Measurements from ENCODE around the gene ACTL7B.
"Not testable (repeated sequence)": the region's sequence is repeated elsewhere in the genome, so short reads cannot be mapped to it uniquely, and the experiment has no call there.

Gene ACTL7B

GRCh38 chr9:108844856-108845255 is 10.9 kb downstream of the ACTL7B start:
- DNase-seq (ENCODE audit: low read depth in 2 of 2): no peak

- no peak for DNase-seq (ENCODE audit: low read depth in 2 of 2)
These were observed 11.4 kb downstream of the ACTL7B start for GRCh38 chr9:108844391-108844790.

GRCh38 chr9:108842610-108843295 is 13.0 kb downstream of the ACTL7B start:
- no peak for DNase-seq (ENCODE audit: low read depth in 2 of 2)

GRCh38 chr9:108839561-108839960 is 16.2 kb downstream of the ACTL7B start:
- DNase-seq (ENCODE audit: low read depth in 2 of 2): not testable (repeated sequence)

GRCh38 chr9:108838017-108838416 is 17.8 kb downstream of the ACTL7B start:
- DNase-seq (ENCODE audit: low read depth in 2 of 2): no peak

DNA sequence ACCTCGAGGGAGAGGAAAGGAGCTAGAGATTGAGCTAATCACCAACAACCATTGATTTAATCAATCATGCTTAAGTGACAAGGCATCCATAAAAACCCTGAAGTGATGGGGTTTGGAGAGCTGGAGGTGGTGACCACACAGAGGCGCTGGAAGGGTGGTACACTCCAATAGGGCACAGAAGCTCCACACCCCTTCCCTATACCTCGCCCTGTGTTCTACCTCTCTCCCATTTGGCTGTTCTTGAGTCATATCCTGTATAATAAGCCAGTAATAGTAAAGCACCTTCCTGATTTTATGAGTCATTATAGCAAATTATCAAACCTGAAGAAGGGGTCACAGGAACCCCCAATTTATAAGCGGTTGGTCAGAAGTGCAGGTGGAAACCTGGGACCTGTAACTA is 18.3 kb downstream of the ACTL7B start:
- no peak for DNase-seq (ENCODE audit: low read depth in 2 of 2)

DNA sequence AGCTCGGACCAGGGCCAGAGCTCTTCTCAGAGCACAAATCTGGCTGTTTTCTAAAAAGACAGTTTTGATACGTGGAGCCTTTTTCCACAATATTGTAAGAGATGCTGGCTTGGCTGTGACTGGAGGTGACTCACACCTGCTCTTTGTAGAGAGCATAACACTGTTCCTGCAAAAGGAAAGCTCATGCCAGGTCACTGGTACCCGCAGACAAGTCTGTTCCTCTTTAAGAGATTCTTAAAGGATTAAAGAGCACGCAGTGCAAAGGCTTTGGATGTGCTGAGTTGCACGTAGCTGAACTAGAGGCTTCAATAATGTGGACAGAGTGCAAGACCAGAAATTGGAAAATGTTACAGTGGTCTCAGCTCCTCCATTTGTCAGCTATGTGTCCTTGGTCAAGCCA is 19.0 kb downstream of the ACTL7B start:
- no peak for DNase-seq (ENCODE audit: low read depth in 2 of 2)

GRCh38 chr9:108836319-108836718 is 19.5 kb downstream of the ACTL7B start:
- DNase-seq (ENCODE audit: low read depth in 2 of 2): no peak

DNA sequence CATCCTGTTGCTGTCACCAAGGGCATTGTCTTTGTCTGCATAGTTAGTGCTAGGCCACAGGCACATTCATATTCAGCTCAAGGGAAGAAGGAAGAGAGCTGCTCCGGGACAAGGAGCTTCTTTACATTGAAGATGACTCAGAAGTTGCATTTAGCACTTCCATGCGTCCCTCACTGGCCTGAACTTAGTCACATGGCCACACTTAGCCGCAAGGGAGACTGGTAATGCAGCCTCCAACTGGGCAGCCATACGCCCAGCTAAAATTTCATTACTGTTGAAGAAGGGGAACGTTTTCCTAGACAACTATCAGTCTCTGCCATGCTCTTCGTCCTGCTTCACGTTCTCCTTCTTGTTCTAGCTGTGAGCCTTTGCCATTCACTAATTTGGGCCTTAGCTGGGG is 20.0 kb downstream of the ACTL7B start:
- DNase-seq (ENCODE audit: low read depth in 2 of 2): no peak

- no peak for DNase-seq (ENCODE audit: low read depth in 2 of 2)
These were observed 20.7 kb downstream of the ACTL7B start for GRCh38 chr9:108834959-108835665.

GRCh38 chr9:108832179-108832500 is 23.6 kb downstream of the ACTL7B start:
- no peak for DNase-seq (ENCODE audit: low read depth in 2 of 2)

DNA sequence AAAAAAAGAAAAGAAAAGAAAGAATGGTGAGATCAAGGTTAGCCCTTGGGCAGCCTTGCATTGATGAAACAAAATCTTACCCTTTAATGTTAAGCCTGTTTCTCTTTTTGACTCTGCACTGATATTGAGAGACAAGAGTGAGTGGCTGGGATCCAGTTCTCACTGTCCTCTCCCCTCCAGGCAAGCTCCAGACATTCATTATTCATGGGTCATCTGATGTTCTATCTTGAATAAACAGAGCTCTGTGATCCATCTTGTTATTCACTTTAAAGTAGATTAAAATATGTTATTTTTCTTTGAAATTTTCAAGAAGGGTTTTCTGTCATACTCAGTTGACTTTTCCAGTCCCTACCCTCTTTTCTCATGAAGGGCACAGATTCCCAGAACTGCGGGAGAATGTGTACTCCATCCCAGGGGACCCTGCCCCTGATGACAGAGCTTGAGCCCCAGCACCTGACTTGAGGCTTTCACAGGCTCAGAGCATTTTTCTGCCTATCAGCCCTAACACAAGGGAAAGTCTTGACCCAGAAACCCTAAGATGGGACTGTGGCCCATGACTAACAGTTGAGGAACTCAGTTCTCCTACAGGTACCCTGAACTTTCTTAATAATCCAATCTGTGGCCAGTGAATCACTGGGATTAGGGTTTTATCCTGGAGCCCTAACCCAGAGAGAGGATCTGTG is 24.1 kb downstream of the ACTL7B start:
- no peak for DNase-seq (ENCODE audit: low read depth in 2 of 2)

GRCh38 chr9:108830272-108830671 is 25.5 kb downstream of the ACTL7B start:
- no peak for DNase-seq (ENCODE audit: low read depth in 2 of 2)

GRCh38 chr9:108823829-108824228 is 32.0 kb downstream of the ACTL7B start:
- no peak for DNase-seq (ENCODE audit: low read depth in 2 of 2)

- DNase-seq (ENCODE audit: low read depth in 2 of 2): no peak
These were observed 39.7 kb downstream of the ACTL7B start for GRCh38 chr9:108816037-108816436.

DNA sequence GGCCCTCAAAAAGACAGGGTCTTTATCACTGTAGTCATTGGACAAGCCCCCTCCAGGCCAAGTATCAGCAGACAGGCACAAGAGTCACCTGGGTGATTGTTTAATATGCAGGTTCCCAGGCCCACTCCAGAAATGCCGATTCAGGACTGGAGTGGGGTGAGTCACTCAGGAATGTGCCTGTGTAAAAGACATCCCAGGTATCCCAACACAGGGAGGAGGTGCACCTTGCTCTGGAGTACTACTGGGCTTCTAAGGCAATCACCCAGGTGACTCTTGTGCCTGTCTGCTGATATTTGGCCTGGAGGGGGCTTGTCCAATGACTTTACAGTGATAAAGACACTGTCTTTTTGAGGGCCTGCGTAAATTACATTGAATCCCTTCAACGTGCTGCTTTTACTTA is 40.6 kb downstream of the ACTL7B start:
- no peak for DNase-seq (ENCODE audit: low read depth in 2 of 2)

DNA sequence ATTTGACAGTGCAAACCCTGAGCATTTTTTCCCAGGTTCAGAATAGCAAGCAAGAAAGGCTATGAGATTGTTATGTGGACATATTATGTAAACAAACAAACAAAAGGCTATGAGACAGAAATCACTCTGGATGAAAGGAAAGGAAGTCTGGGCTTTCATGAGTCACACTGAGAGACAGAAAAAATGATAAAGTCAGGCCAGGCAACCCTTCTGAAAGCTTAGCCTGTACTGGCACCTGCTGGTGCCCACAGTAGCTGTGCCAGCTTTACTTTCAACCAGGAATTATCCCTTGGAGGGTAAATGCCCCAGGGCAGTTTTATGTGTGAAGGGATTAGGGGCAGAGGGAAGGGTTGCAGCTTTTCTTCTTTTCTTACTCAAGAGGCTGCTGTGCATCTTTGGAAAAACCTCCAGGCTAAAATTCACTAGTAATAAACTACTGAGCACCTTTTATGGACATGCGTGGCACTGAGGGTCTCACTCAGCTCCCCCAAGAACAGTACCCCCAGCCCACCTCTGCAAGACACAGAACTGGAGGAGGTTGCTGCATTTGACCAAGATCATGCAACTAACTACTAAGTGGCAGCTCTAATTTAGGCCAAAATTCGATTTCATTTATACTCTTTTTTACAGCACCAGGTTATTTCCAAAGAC is 41.7 kb downstream of the ACTL7B start:
- no peak for DNase-seq (ENCODE audit: low read depth in 2 of 2)

DNA sequence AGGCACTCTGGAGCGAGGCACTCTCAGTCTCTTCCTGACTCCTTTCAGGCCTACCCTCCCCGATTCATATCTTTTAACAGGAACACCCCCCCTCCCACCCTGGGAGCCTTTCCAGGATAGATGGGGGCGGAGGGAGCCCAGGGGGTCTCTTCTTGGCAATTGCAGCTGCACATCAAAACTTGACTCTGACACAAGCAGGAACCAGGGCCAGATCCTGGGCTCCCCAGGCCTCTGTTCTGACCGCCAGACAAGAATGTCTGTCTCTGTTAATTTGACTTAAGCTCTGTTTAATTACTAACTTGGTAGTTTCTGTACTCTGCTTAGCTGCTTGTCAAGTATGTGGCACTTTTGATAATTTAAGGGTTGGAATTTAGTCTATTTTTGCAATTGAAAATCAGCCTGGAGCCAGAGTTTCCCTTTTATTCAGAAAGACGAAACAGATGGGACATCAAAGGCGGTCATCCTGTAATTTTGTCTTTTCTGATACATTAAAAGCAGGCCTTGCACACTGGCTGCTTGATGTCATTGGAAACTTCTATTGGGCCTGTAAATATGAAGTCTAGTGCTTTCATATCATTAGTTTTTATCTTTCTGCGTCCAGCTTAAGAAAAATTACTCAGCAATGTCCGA is 43.3 kb downstream of the ACTL7B start:
- no peak for DNase-seq (ENCODE audit: low read depth in 2 of 2)

DNA sequence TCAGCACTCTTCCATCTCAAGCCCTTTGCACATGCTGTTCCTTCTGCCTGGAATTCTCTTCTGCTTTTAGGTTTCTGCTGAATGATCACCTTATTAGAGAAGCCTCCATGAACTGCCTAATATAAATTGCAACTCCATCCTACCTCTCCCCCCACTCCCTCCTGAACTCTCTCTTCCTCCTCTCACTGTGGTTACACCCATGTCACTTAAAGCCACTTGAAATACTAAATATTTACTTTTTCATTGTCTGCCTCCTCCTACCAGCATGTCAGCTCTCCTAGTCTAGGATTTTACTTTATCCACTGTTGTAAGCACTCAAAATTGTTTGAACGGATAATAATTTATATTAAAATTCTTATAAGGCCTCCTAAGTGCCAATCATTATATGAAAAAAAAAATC is 43.8 kb downstream of the ACTL7B start:
- no peak for DNase-seq (ENCODE audit: low read depth in 2 of 2)

- no peak for DNase-seq (ENCODE audit: low read depth in 2 of 2)
These were observed 46.5 kb downstream of the ACTL7B start for GRCh38 chr9:108809269-108809668.
